HG03135 (cell line): ENCODE results near the gene CD300LF.

ENCODE experiments used
- ATAC-seq: cut with Tn5 transposase; IDR thresholded peaks from one replicate; pipeline ENCODE4 v1.9.1; 2021; ENCODE audit warnings: mild to moderate bottlenecking, moderate library complexity; ENCODE audit not compliant: unreplicated experiment

The CD300LF gene

GRCh38 chr17:74730491-74731346 is 18.0 kb upstream of the CD300LF start:
- no peak for ATAC-seq

DNA sequence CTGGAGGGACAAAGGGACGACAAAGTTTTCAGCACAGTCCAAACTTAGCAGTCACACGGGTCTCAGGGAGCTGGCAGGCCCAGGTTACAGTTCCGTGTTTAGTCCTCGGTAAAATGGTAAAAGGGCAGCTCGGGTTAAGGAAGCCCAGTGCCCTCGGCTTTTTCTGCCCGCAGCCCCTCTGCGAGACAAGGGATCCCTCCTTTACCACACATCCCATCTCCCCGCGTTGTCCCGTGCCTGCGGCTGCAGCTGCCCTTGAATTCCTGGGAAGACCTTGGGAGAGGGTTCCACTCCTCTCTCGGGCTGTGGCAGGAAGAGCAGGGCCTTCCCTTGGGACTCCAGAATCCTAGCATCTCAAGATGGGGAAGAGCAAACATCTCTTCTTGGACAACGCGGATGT is 17.1 kb upstream of the CD300LF start:
- ATAC-seq, result no peak

GRCh38 chr17:74729368-74729767 is 16.6 kb upstream of the CD300LF start:
- no peak for ATAC-seq

DNA sequence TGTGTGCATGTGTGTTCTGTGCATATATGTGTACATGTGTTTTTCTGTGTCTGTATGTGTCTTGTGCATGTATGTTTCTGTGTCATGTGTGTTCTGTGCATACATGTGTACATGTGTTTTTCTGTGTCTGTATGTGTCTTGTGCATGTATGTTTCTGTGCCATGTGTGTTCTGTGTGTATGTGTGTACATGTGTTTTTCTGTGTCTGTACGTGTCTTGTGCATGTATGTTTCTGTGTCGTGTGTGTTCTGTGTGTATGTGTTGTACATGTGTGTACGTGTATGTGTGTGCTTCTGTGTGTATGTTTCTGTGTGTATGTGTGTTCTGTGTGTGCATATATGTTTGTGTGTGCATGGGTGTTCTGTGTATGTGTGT is 16.0 kb upstream of the CD300LF start:
- no peak for ATAC-seq

- no peak for ATAC-seq
These were observed 15.4 kb upstream of the CD300LF start for GRCh38 chr17:74728033-74728701.

DNA sequence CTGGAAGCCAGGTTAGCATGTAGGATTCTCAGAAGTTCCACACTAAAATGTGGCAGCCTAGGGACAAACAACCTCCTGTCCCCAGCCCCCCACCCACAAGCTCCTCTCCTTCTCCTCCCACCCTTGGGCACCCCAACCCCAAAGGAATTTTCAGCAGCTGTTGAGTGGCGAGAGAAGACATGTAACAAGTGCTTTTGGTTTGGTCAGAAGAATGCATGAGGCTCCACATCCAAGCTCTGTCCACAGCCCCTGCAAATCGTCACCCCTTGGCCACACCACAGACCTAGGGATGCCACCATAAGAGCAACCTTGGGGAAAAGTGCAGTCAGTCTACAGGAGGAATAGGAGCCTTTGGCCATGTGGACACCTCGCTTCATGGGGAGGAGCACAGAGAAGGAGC is 12.4 kb upstream of the CD300LF start:
- no peak for ATAC-seq

- no peak for ATAC-seq
These were observed 11.2 kb upstream of the CD300LF start for GRCh38 chr17:74723891-74724290.

DNA sequence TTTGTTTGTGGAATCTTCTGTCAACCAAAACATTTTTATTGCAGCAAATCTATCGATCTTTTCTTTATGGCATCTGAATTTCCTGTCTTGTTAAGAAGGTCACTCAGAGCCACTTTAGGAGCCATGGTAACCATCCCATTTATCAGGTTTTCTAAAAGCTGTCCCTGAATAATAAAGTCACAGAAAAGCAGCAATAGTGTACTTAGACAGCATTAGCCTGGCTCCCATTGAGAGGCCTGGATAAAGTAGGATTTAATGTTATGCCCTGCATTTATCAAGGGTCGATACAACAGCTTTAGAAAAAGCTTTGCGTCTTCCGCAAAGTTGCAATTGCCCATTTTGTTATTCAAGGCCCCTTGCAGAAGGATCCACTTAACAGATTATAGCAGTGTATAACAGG is 10.1 kb upstream of the CD300LF start:
- ATAC-seq, result no peak

DNA sequence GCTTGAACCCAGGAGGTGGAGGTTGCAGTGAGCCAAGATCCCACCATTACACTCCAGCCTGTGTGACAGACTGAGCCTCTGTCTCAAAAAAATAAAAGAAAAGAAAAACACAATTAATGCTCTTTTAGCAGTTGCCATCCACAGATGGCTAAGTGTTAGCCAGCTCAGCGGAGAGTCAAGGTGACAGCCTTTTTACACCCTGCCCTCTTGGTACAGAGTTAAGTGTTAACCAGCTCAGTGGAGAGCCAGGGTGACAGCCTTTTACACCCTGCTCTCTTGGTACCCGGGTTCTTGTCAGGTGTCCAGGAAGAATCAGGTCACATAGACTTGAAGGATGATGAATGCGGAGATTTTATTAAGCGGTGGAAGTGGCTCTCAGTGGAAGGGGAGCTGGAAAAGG is 7.8 kb upstream of the CD300LF start:
- no peak for ATAC-seq

GRCh38 chr17:74715144-74715543 is 2.4 kb upstream of the CD300LF start:
- ATAC-seq, result no peak

GRCh38 chr17:74713171-74713755 is 540 bp upstream of the CD300LF start:
- ATAC-seq, result no peak

DNA sequence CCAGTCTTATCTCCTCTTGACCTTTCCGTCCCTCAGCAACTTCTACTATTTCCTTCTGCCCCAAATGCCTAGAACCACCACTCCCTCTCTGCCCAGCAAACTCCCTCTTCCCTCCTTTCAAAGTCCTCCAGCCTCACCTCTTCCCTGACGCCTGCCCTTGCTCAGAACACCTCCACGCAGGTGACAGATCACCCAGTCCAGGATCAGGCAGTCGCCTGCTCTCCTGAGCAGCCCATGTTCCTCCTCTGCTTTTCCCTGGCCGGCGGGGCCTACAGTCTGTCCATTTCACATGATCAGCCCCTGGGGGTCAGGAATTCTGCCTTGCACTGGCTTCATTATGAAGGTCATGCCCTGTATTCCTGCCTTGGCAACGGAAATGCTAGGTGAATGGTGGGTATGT is 422 bp downstream of the CD300LF start:
- ATAC-seq, result no peak

DNA sequence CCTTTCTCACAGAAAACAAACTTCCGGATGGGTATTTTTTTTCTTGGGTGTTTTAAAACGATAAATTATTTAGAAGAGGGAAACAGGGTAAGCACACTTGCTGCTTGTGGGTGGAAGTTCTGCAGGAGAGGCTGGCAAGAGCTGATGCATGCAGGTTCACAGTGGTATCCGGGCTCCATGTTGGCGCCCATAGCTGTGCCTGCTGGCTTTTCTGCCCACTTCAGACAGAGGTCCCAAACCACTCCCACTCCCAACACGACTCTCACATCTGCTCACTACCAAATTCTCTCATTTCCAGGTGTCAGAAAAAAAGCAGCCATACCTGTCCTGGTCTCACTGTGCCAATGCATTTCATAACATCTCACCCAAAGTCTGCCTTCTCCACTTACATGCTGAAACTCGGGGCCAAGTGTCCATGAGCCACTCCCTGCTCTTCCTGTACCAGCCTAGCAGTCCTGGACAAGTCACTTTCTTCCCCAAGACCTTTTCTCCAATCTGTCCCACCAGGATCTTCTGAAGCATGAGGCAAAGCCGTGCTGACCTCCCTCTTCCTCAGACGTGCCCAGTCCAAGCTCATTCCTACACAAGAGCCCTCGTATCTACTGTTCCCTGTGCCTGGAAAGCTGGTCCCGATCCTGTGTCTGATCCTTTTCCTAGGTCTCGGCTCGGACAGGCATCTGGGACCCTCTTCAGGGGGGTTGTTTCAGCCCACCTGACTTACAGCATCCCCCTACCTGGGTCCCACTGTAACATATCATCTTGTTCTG is 1.5 kb downstream of the CD300LF start:
- no peak for ATAC-seq

DNA sequence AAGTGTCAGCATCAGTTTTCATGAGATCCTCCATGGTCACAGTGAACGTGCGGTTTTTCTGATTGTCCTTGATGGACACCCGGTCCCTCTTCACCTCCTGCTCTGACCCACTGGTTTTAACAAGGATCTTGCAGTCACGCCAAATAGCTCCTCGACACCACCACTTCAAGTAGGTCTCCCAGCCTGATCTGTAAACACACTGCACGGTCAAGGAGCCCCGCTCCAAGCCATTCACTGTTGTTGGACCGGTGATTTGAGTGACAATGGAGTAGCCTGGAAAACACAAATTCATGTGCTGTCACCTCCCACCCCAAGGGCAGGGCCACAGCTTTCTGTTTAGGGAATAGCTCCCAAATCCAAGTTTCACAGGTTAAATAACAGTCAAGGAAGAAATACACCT is 8.2 kb downstream of the CD300LF start:
- no peak for ATAC-seq

DNA sequence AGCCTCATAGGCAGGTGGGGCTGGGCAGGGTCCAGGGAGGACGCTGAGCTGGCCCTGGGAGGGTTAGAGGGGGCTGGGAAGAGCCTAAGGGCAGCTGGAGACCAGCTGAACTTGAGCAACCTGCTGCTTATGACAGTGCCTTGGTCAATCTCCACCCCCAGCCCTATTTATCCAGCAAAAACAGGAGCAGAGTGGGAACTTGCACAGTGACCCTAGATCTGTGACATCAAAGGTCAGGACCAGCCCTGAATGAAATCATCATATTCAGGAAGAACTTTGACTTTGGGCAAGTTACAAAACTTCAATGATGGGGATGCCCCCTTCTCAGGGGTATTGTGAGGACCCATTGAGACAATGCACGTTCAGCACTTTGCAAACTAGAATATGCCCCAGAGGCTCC is 9.4 kb downstream of the CD300LF start:
- no peak for ATAC-seq

DNA sequence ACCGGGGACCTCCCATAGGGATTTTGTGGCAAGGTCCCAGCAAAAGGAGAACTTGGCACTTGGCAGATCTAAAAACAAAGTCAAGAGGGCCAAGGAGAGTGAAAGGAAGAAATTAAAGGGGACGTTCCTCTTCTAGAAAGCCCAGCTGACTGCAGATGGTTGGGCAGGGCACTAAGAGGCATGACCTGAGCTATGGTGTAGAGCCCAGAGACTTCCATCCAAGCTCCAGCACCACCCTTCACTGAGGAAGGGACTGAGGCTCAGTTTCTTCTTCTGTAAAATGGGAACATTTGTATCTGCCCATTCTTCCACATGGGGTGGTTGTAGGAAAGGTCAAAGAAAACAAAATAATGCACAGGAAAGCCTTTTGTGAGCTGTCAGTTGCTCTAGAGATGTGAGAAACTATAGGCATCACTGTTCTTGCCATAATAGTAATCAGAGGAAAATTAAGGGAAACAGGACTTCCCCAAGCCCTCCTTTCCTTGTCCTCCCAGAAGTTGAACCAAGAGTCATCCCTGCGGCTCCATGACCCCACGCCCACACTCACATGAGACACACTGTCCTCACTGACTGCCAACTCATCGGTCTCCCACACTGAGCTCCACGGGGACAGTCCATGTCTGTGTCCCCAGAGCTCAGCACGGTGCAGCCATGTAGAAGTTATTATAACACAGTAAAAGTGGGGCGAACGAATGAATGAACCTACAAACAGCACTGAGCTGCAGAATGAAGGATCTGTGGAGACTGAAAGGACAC is 10.4 kb downstream of the CD300LF start:
- ATAC-seq, result no peak

GRCh38 chr17:74699236-74699635 is 13.5 kb downstream of the CD300LF start:
- no peak for ATAC-seq

- ATAC-seq, result no peak
These were observed 14.7 kb downstream of the CD300LF start for GRCh38 chr17:74698069-74698468.

DNA sequence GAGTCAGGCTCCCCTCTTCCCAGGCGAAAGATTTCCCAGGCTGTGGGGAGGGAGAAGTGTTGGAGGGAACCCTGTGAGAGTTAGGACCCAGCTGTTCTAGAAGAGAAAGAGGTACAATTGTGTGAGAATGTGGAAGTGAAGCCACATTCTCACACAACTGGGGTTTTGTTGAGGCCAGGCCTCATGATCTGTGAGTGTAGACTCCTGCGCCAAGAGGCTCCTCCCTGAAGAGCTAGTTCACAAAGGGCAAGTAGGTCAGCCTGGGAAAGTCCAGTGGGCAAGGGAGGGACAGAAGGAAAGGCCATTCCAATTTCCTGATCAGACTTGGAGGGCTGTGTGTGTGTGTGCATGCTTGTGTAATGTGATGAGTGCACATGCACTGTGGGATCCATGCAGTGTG is 15.2 kb downstream of the CD300LF start:
- ATAC-seq, result no peak

GRCh38 chr17:74695629-74696028 is 17.1 kb downstream of the CD300LF start:
- ATAC-seq, result no peak

- no peak for ATAC-seq
These were observed 18.6 kb downstream of the CD300LF start for GRCh38 chr17:74694081-74694480.
